ENCODE data around the gene CRHR1.

Gene CRHR1

DNA sequence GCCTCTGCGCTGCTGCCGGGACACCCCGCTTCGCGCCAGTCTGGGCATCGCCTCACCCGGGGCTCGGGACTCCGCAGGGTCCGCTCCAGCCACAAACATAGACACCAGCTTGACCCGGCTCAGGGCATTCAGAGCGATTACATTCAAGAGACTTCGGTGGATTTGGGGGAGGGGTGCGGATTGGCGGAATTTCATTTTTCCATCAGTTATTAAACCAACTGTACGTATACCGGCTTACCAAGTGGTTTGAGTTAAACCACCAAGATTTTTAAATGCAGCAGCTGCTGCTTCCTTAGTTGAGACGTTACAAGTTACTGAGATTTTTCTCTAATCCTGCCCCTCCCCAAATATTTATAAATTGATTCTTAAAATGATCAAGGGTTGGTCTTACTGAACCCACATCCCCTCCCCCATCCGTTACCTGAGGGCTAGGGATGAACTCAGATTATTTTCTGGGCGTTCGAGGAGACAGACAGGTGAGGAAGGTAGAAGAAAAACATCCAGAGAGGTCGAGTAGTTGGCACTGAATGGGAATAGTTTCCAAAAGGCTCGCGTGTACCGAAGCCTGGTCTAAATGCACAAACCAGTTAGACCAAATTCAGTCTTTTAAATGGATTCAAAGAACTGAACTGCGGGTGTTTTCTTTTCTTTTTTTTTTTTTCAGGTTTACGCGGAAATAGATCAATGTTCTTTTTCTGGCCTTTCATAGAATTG is 1.5 kb downstream of the CRHR1 start:
- no peak for FAIRE-seq
- no peak for DNase-seq (ENCODE audit: insufficient read length, low spot score)
- TF ChIP-seq PAX5 (IDR thresholded peaks at IDR 0.05; ENCODE audit: insufficient read depth, low read length, severe bottlenecking) (no peak), SPI1 (IDR thresholded peaks at IDR 0.05; ENCODE audit: low read depth, low read length) (no peak), POLR2A (IDR thresholded peaks at IDR 0.05; ENCODE audit: low read depth, low read length) (no peak), POU2F2 (IDR thresholded peaks at IDR 0.05; ENCODE audit: low read depth, low read length) (no peak), TAF1 (IDR thresholded peaks at IDR 0.05; ENCODE audit: low read depth, low read length) (no peak), POLR2AphosphoS5 (IDR thresholded peaks at IDR 0.05; ENCODE audit: low read depth, low read length) (no peak)

DNA sequence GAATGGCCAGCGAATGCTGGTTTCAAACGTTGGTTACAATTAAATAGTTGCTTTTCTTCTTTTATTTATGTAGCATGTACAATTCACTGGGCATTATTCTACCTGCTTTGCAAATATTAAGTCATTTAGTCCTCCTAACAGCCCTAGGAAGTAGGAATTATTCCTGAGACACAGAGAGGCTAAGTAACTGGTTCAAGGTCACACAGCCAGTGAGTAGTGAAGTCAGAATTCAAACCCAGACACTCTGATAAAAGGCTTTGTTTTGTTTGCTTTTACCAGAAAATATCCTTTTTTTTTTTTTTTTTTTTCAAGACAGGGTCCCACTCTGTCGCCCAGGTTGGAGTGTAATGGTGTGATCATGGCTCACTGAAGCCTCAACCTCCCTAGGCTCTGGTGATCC is 2.2 kb downstream of the CRHR1 start:
- TF ChIP-seq POLR2A (IDR thresholded peaks at IDR 0.05; ENCODE audit: low read depth, low read length) (no peak), TAF1 (IDR thresholded peaks at IDR 0.05; ENCODE audit: low read depth, low read length) (no peak)
- DNase-seq (ENCODE audit: insufficient read length, low spot score) (no peak), FAIRE-seq (no peak)

- DNase-seq (ENCODE audit: insufficient read length, low spot score): no peak
- TF ChIP-seq POLR2A (IDR thresholded peaks at IDR 0.05; ENCODE audit: low read depth, low read length): no peak
- no peak for TF ChIP-seq TAF1 (IDR thresholded peaks at IDR 0.05; ENCODE audit: low read depth, low read length)
- TF ChIP-seq PAX5 (IDR thresholded peaks at IDR 0.05; ENCODE audit: insufficient read depth, low read length, severe bottlenecking): no peak
- no peak for TF ChIP-seq POLR2AphosphoS5 (IDR thresholded peaks at IDR 0.05; ENCODE audit: low read depth, low read length)
- TF ChIP-seq POU2F2 (IDR thresholded peaks at IDR 0.05; ENCODE audit: low read depth, low read length): no peak
- no peak for TF ChIP-seq SPI1 (IDR thresholded peaks at IDR 0.05; ENCODE audit: low read depth, low read length)
Measured at GRCh38 chr17:45787044-45787443, 2.9 kb downstream of the CRHR1 start.

DNA sequence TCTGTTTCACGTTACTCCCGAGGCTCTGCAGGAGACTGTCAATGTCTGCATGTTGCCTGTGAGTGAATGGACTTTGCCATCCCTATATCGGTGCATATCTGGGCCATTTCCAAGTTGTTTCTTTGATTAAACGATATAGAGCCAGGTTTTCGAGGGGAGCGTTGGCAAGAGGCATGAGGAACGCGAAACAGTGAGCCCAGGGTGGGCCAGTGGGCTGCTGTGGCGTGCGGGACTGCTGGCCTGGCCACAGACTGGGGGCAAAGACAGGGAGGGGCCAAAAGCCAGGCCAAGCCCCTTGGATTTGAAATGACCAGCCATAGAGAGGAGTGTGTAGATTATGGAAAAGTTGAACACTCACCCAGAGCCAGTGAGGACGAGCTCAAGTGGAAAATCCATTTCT is 3.5 kb downstream of the CRHR1 start:
- TF ChIP-seq SPI1 (IDR thresholded peaks at IDR 0.05; ENCODE audit: low read depth, low read length): no peak
- no peak for TF ChIP-seq POLR2AphosphoS5 (IDR thresholded peaks at IDR 0.05; ENCODE audit: low read depth, low read length)
- TF ChIP-seq POU2F2 (IDR thresholded peaks at IDR 0.05; ENCODE audit: low read depth, low read length): no peak
- DNase-seq (ENCODE audit: insufficient read length, low spot score): no peak
- FAIRE-seq: no peak

More at GRCh38 chr17:45787044-45787443, 2.9 kb downstream of the CRHR1 start:
- FAIRE-seq: no peak

GRCh38 chr17:45788057-45788456 is 3.9 kb downstream of the CRHR1 start:
- DNase-seq (ENCODE audit: insufficient read length, low spot score) (no peak), FAIRE-seq (no peak)
- no peak for TF ChIP-seq PAX5 (IDR thresholded peaks at IDR 0.05; ENCODE audit: insufficient read depth, low read length, severe bottlenecking)
- TF ChIP-seq TAF1 (IDR thresholded peaks at IDR 0.05; ENCODE audit: low read depth, low read length): no peak
- no peak for TF ChIP-seq POLR2A (IDR thresholded peaks at IDR 0.05; ENCODE audit: low read depth, low read length)
- no peak for TF ChIP-seq POU2F2 (IDR thresholded peaks at IDR 0.05; ENCODE audit: low read depth, low read length)
- no peak for TF ChIP-seq POLR2AphosphoS5 (IDR thresholded peaks at IDR 0.05; ENCODE audit: low read depth, low read length)
- no peak for TF ChIP-seq SPI1 (IDR thresholded peaks at IDR 0.05; ENCODE audit: low read depth, low read length)

DNA sequence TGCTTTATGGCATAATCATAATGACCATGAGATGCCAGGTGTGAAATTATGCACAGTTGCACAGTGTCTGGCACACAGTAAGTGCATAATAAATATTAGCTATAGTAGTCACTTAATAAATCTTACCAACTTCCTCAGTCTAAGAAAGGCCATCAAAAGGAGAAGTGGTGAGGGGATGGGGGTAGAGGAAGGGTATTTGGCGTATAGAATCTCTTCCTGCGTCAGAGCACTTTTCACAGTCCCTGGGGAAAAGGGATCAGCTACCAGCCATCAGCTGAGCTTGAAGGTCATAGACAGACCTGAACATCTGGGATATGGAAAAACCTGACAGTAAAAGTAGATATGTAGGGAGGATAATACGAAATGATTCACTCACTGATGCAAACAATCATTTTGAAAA is 5.8 kb downstream of the CRHR1 start:
- FAIRE-seq (no peak), DNase-seq (ENCODE audit: insufficient read length, low spot score) (no peak)
- TF ChIP-seq POLR2A (IDR thresholded peaks at IDR 0.05; ENCODE audit: low read depth, low read length) (no peak), PAX5 (IDR thresholded peaks at IDR 0.05; ENCODE audit: insufficient read depth, low read length, severe bottlenecking) (no peak), POU2F2 (IDR thresholded peaks at IDR 0.05; ENCODE audit: low read depth, low read length) (no peak), POLR2AphosphoS5 (IDR thresholded peaks at IDR 0.05; ENCODE audit: low read depth, low read length) (no peak), SPI1 (IDR thresholded peaks at IDR 0.05; ENCODE audit: low read depth, low read length) (no peak), TAF1 (IDR thresholded peaks at IDR 0.05; ENCODE audit: low read depth, low read length) (no peak)

DNA sequence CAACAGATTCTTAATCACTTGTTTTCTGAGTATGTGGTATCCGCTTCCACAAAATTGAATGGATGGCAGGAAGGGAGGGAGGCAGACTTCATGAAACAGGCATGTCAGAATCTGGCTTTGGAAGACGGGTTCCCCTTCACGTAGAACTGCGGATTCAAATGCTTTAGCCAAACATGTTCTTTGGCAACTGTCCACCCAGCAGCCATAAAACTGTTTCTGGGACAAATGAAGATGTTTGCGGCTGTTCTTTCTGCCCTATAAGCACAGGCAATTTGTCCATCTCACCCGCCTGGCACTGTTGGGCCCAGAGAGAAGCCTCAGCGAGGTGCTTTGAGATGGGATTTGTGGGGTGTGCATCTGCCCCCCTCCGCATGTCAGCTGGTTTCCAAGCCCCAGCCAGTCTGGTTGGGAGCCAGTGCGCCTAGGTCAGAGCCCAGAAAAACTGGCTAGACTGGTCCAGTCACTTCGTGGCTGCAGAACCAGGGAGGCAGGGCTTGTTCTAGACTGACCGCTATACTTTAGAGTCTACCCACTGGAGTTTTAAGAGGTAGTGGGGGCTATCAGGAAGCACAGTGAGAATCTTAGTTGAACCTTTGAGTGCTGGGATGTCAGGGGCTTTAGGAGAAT is 6.3 kb downstream of the CRHR1 start:
- no peak for TF ChIP-seq POLR2A (IDR thresholded peaks at IDR 0.05; ENCODE audit: low read depth, low read length)
- FAIRE-seq (no peak), DNase-seq (ENCODE audit: insufficient read length, low spot score) (no peak)

- DNase-seq (ENCODE audit: insufficient read length, low spot score) (no peak), FAIRE-seq (no peak)
- no peak for TF ChIP-seq POU2F2 (IDR thresholded peaks at IDR 0.05; ENCODE audit: low read depth, low read length)
- no peak for TF ChIP-seq SPI1 (IDR thresholded peaks at IDR 0.05; ENCODE audit: low read depth, low read length)
- TF ChIP-seq POLR2A (IDR thresholded peaks at IDR 0.05; ENCODE audit: low read depth, low read length): no peak
- no peak for TF ChIP-seq PAX5 (IDR thresholded peaks at IDR 0.05; ENCODE audit: insufficient read depth, low read length, severe bottlenecking)
- TF ChIP-seq TAF1 (IDR thresholded peaks at IDR 0.05; ENCODE audit: low read depth, low read length): no peak
- no peak for TF ChIP-seq POLR2AphosphoS5 (IDR thresholded peaks at IDR 0.05; ENCODE audit: low read depth, low read length)
Measured at GRCh38 chr17:45791041-45791582, 7.0 kb downstream of the CRHR1 start.

- TF ChIP-seq SPI1 (IDR thresholded peaks at IDR 0.05; ENCODE audit: low read depth, low read length) (no peak), PAX5 (IDR thresholded peaks at IDR 0.05; ENCODE audit: insufficient read depth, low read length, severe bottlenecking) (no peak), TAF1 (IDR thresholded peaks at IDR 0.05; ENCODE audit: low read depth, low read length) (no peak), POLR2AphosphoS5 (IDR thresholded peaks at IDR 0.05; ENCODE audit: low read depth, low read length) (no peak), POU2F2 (IDR thresholded peaks at IDR 0.05; ENCODE audit: low read depth, low read length) (no peak), POLR2A (IDR thresholded peaks at IDR 0.05; ENCODE audit: low read depth, low read length) (no peak)
- no peak for DNase-seq (ENCODE audit: insufficient read length, low spot score)
- no peak for FAIRE-seq
Measured at GRCh38 chr17:45791935-45792334, 7.8 kb downstream of the CRHR1 start.

GRCh38 chr17:45792437-45792836 is 8.3 kb downstream of the CRHR1 start:
- no peak for FAIRE-seq
- TF ChIP-seq POLR2AphosphoS5 (IDR thresholded peaks at IDR 0.05; ENCODE audit: low read depth, low read length) (no peak), POLR2A (IDR thresholded peaks at IDR 0.05; ENCODE audit: low read depth, low read length) (no peak), PAX5 (IDR thresholded peaks at IDR 0.05; ENCODE audit: insufficient read depth, low read length, severe bottlenecking) (no peak), SPI1 (IDR thresholded peaks at IDR 0.05; ENCODE audit: low read depth, low read length) (no peak), POU2F2 (IDR thresholded peaks at IDR 0.05; ENCODE audit: low read depth, low read length) (no peak), TAF1 (IDR thresholded peaks at IDR 0.05; ENCODE audit: low read depth, low read length) (no peak)
- no peak for DNase-seq (ENCODE audit: insufficient read length, low spot score)
